Measurements from ENCODE around the gene CASP14.

The CASP14 gene

GRCh38 chr19:15022752-15023151 is 26.5 kb upstream of the CASP14 start:
- no peak for DNase-seq (ENCODE audit: low read depth)
- TF ChIP-seq, protein P1, sequence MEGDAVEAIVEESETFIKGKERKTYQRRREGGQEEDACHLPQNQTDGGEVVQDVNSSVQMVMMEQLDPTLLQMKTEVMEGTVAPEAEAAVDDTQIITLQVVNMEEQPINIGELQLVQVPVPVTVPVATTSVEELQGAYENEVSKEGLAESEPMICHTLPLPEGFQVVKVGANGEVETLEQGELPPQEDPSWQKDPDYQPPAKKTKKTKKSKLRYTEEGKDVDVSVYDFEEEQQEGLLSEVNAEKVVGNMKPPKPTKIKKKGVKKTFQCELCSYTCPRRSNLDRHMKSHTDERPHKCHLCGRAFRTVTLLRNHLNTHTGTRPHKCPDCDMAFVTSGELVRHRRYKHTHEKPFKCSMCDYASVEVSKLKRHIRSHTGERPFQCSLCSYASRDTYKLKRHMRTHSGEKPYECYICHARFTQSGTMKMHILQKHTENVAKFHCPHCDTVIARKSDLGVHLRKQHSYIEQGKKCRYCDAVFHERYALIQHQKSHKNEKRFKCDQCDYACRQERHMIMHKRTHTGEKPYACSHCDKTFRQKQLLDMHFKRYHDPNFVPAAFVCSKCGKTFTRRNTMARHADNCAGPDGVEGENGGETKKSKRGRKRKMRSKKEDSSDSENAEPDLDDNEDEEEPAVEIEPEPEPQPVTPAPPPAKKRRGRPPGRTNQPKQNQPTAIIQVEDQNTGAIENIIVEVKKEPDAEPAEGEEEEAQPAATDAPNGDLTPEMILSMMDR (conservative IDR thresholded peaks at IDR 0.05; ENCODE audit: low read depth, low read length) = no peak

GRCh38 chr19:15025217-15025616 is 24.1 kb upstream of the CASP14 start:
- no peak overlapping the region for H3K4me3 ChIP-seq (ENCODE audit: low read length)
- TF ChIP-seq, protein P1 (conservative IDR thresholded peaks at IDR 0.05; ENCODE audit: low read depth, low read length) = no peak
- no peak for DNase-seq (ENCODE audit: low read depth)

More at GRCh38 chr19:15022752-15023151, 26.5 kb upstream of the CASP14 start:
- no peak overlapping the region for H3K4me3 ChIP-seq (ENCODE audit: low read length)

- DNase-seq (ENCODE audit: low read depth) = no peak
- TF ChIP-seq, protein P1 (conservative IDR thresholded peaks at IDR 0.05; ENCODE audit: low read depth, low read length) = no peak
- no peak overlapping the region for H3K4me3 ChIP-seq (ENCODE audit: low read length)
Measured at GRCh38 chr19:15028490-15028889, 20.8 kb upstream of the CASP14 start.

GRCh38 chr19:15031675-15032074 is 17.6 kb upstream of the CASP14 start:
- no peak overlapping the region for H3K4me3 ChIP-seq (ENCODE audit: low read length)
- TF ChIP-seq, protein P1 (conservative IDR thresholded peaks at IDR 0.05; ENCODE audit: low read depth, low read length) = no peak
- DNase-seq (ENCODE audit: low read depth) = no peak

GRCh38 chr19:15035795-15036311 is 13.4 kb upstream of the CASP14 start:
- DNase-seq (ENCODE audit: low read depth) = no peak
- TF ChIP-seq, protein P1 (conservative IDR thresholded peaks at IDR 0.05; ENCODE audit: low read depth, low read length) = no peak
- H3K4me3 ChIP-seq (ENCODE audit: low read length) = no peak overlapping the region

DNA sequence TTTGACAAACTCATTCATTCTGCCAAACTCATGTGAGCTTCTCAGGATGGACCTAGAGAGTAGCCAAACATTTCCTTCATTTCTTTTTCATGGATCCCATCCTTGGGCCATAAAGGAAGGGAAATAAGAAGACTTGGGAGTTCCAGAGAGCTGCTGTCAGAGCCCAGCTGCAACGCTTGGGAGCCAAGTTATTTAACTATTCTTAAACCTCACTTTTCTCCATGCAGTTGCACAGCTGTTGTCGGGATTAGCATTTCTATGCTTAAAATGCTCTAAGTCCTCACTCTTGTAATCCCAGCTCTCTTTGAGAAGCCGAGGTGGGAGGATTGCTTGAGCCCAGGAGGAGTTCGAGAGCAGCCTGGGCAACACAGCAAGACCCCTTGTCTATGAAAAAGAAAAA is 11.7 kb upstream of the CASP14 start:
- no peak overlapping the region for H3K4me3 ChIP-seq (ENCODE audit: low read length)
- no peak for DNase-seq (ENCODE audit: low read depth)
- TF ChIP-seq, protein P1 (conservative IDR thresholded peaks at IDR 0.05; ENCODE audit: low read depth, low read length) = no peak

- no peak for DNase-seq (ENCODE audit: low read depth)
- TF ChIP-seq, protein P1 (conservative IDR thresholded peaks at IDR 0.05; ENCODE audit: low read depth, low read length) = no peak
- no peak overlapping the region for H3K4me3 ChIP-seq (ENCODE audit: low read length)
Measured at GRCh38 chr19:15038294-15038693, 11.0 kb upstream of the CASP14 start.

Data from retinal pigment epithelial cell (primary cell).